Daoy (cell line): ENCODE measurements around the gene UBXN6. TPM values are rescaled to one million over a fixed set of nuclear protein-coding genes. Genes with fewer than 3 reads are reported as not detected.
A peak's percentile ranks its signal among the peaks of the same experiment; 100 is the strongest.

Experiments
- DNase-seq: peaks from one replicate; pipeline ENCODE4 v3.0.0-alpha.2; 2015; ENCODE audit warnings: low read depth
- total RNA-seq: library from RNA; depleted of rRNA; stranded (reverse); fragments of >200 nt; shearing (Covaris generic); gene quantifications from 2 replicates; pipeline ENCODE4 v1.2.3, GENCODE V29; 2014; rRNA removed

UBXN6 gene
- total RNA-seq, 1 experiment from 2014 or later = 57.9 TPM

DNA sequence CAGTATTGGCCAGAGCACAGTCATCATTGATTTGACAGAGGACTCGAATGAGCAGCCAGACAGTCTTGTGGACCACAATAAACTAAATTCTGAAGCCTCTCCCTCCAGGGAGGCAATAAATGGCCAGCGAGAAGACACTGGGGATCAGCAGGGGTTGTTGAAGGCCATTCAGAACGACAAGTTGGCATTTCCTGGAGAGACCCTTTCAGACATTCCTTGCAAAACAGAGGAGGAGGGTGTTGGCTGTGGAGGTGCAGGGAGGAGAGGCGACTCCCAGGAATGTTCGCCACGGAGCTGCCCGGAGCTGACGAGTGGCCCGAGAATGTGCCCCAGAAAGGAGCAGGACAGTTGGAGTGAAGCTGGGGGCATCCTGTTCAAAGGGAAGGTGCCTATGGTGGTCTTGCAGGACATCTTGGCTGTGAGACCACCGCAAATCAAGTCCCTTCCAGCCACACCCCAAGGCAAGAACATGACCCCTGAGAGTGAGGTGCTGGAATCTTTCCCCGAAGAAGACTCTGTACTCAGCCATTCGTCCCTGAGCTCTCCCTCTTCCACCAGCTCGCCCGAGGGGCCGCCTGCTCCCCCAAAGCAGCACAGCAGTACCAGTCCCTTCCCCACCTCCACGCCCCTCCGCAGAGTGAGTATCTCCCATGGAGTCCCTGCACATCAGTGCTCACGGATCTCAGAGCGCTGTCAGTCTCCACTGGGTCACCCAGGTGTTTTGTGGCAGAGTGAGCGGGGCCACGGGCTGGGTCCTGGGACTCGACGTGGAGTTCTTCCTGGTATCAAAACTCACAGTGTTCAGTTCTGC is 48.3 kb downstream of the UBXN6 start:
- DNase-seq = no peak

- no peak for DNase-seq
Measured at GRCh38 chr19:4406626-4407025, 51.0 kb downstream of the UBXN6 start.

DNA sequence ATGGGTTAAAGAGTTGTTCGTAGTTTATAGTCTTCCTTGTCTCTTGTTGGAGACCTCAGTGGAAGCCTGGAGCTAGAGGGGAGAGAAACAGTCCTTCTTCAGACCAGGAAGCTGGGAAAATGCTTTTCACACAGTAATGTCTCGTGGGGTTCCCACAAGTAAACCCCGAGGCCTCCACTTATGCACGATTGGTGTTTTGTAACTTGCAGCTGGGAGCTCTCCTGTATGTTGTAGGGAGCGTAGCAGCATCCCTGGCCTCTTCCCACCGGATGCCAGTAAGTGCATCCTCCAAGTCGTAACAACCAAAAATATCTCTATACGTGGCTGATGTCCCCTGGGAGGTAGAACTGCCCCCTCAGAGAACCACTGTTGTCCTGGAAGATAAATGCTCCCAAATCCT is 51.6 kb downstream of the UBXN6 start:
- DNase-seq = no peak

- DNase-seq = peak; percentile 19
Measured at GRCh38 chr19:4403005-4403761, 54.4 kb downstream of the UBXN6 start.

- peak; percentile 100 for DNase-seq
Measured at GRCh38 chr19:4402171-4403004, 55.2 kb downstream of the UBXN6 start, which contains the start of gene CHAF1A. CHAF1A (plus strand) TSS chr19:4402640; CDS start chr19:4402763, 123 bp downstream.

DNA sequence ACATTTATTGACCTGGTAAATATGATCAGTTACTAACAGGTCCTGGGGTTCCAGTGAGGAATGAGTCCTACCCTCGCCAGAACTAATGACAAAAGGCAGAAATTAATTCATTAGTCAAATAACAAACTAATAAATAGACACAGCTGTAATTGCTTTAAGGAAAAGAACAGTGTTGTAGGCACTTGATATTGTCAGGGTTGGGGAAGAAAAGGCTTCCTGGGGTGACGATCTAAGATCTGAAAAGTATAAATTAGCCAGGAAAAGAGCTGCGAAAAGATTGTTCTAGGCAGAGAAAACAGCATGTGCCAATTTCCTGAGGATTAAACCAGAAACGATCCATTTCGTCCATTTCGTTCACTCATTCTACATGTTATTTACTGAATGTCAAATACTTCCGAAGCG is 55.8 kb downstream of the UBXN6 start:
- DNase-seq = no peak

DNA sequence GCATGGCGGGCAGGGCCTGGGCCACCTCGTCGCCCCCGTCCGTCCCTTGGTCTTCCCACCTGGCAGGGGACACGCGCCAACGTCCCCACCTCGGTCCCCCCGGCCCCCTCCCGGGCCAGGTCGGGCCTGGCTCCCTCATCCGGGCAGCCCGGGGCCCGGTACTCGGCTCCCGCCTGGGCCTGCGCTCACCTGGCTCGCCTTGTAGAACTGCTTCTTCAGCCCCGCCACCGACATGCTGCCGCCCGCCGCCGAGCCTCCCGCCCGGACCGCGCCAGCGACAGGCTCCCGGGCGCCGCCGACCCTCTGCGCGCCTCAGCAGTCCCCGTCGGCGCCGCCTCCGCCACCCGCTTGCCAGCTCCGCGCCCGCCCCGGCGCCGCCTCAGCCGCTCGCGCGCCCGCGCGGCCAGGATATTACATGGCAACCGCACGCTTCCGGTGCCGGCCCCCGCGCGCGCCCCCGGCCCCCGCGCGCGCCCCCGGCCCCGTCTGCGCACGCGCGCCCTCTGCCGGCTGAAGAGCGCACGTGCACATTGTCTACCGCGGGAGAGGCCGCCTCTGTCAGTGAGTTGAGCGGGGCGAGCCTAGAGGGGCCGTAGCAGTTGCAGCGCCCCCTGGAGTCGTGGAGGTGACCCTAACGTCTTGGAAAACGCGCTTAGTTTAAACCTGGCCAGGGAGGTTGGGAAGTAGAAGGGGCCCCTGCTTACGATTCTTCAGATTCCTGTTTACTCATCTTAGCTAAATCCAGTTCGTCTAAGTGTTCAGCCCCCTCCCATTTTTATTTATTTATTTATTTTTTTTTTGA is 57.3 kb downstream of the UBXN6 start, which contains the start of gene SH3GL1:
Gene SH3GL1, minus strand, starts transcription at position 413 of the 802 bp plus-strand sequence. Its CDS starts 179 bp downstream, at position 234.
- peak; percentile 93 for DNase-seq

- DNase-seq = peak; percentile 35
Measured at GRCh38 chr19:4399812-4400134, 57.8 kb downstream of the UBXN6 start.

DNA sequence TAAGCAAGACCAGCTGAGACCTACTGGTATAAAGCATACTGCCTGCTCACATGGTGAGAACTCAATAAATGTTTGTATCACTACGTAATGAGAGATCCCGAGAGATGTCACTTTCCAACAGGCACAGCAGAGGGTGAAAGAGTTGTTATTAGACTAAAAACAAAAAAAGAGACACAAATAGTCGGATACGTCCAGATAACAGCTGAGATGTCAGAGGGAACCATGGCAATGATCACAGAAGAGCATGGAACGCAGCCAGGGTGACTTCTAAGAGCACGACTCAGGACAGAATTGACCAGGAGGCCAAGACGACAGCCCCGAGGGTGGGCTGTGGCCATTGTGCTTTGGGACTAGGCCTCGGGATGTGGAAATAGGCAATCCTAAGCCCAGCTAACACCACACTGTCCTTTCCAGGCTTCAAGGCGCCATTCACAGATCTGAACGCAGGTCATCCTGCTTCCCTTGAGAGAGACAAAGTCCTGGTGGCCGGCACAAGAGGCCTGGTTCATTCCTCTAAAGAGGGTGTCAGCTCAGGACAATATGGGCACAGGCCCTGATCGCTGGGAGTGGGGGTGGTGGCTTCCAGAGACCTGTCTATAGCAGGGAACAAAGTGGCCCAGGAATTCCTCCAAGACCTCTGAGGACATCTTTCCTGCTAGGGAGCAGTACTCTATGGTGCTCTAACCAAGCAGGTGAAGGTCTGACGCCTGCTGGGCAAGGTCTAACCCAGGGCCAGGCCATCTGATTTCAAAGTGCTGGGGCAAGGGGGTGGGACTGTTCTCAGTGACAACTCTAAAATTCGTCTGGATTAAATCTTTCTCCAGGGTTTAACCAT is 60.4 kb downstream of the UBXN6 start:
- no peak for DNase-seq

Other genes starting within 250 kb of the UBXN6 start
- 3.0 and 7.0 TPM in 2 replicates for gene EBI3, start 228.3 kb downstream of the UBXN6 start, total RNA-seq
- 48.0 and 51.7 TPM in 2 replicates for gene YJU2, start 210.7 kb downstream of the UBXN6 start, total RNA-seq
- gene SHD, start 178.5 kb downstream of the UBXN6 start, total RNA-seq = not detected in 2 replicates
- gene TMIGD2, start 155.4 kb downstream of the UBXN6 start, total RNA-seq = not detected in 2 replicates
- 28.3 and 47.4 TPM in 2 replicates for gene FSD1, start 153.2 kb downstream of the UBXN6 start, total RNA-seq
- gene STAP2, start 119.0 kb downstream of the UBXN6 start, total RNA-seq = 28.9 and 35.7 TPM in 2 replicates
- gene MPND, start 114.2 kb downstream of the UBXN6 start, total RNA-seq = 0.95 and 2.5 TPM in 2 replicates
- gene SH3GL1, start 57.2 kb downstream of the UBXN6 start, total RNA-seq = 44.3 and 52.8 TPM in 2 replicates
- gene CHAF1A, start 55.2 kb downstream of the UBXN6 start, total RNA-seq = 39.7 and 55.8 TPM in 2 replicates
- gene HDGFL2, start 14.5 kb upstream of the UBXN6 start, total RNA-seq = 57.4 and 79.1 TPM in 2 replicates
- gene PLIN4, start 60.7 kb upstream of the UBXN6 start, total RNA-seq = 0.57 and 0.69 TPM in 2 replicates
- gene PLIN5, start 77.4 kb upstream of the UBXN6 start, total RNA-seq = 0.15 and 1.3 TPM in 2 replicates
- gene LRG1, start 82.2 kb upstream of the UBXN6 start, total RNA-seq = 0.03 and 0.69 TPM in 2 replicates
- gene SEMA6B, start 101.9 kb upstream of the UBXN6 start, total RNA-seq = 2.3 and 3.2 TPM in 2 replicates
- 6.5 and 6.8 TPM in 2 replicates for gene TNFAIP8L1, start 181.7 kb upstream of the UBXN6 start, total RNA-seq
- gene MYDGF, start 212.5 kb upstream of the UBXN6 start, total RNA-seq = 154 and 171 TPM in 2 replicates